Right kidney (tissue), 1 donor: Measurements from ENCODE around the gene CD79A.

Experiments used
- DNase-seq: peaks from one replicate; pipeline ENCODE4 v3.0.0-alpha.2; 2016

The CD79A gene

DNA sequence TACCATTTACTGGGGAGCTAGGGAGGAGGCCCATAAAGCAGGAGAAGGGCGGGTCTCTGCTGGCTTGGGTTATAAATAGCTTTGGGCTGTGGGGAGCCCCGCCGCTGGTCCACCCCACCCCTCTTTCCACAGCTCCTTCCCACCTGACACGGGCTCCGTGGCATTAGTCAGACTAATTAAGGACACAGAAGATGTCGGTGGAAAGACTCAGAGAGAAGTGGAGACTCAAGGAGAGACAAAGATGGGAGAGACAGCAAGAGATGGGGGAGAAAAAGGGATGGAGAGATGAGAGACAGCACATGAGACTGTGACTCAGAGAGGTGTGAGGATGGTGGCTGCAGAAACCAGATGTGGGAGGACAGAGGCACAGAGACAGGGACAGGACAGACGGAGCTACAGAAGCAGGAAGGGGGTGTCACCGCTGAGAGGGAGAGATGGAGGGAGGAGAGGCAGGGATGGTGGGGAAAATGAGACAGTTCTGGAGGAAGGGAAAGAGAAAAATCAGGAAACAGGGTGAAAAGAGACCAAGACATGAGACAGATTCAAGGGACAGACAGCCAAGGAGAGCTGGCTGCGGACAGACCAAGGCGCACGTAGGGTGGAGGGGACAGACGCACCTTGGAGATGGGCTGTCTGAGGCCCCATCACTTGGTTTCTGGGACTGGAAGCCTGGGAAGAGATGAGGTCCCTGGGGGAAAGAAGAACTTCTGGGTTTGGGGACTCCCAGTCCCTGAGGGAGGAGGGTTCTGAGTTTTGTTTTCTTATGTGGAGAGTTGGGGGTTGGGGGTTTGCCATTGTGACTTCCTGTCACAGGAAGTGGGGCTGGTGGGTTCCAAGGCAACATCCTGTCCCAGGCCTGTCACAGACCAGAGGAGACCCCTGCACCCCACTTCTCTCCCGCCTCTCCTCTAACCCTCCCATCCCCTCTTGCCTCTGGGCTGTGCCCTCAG is 10.0 kb downstream of the CD79A start:
- DNase-seq, result no peak

DNA sequence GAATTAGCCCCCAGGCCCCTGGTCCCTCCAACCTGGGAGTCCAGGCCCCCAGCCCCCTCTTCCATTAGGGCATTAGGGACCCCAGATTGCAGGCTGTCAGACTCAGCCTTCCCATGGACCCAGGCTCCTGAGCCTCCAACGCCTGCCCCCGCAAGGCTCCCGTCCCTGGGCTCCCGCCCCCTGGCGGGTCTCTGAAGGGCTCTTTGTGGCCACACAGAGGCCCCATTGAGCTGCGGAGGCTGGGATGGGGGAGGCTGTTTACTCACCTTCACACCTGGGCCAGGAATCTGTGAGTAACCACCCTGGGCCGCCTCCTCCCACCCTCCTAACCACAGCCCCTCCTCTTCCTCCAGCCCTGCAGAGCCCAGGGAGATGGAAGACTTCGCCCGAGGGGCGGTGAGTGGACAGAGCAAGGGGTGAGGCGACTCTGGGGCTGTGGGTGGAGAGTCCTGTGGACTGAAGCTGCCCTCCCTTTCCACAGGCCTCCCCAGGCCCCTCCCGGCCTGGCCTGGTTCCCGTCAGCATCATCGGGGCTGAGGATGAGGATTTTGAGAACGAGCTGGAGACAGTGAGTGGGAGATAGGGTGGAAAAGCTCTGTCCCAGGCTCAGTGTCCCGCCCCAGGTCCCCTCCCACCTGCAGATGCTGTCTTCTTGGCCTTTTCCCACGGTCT is 10.8 kb downstream of the CD79A start:
- no peak for DNase-seq

DNA sequence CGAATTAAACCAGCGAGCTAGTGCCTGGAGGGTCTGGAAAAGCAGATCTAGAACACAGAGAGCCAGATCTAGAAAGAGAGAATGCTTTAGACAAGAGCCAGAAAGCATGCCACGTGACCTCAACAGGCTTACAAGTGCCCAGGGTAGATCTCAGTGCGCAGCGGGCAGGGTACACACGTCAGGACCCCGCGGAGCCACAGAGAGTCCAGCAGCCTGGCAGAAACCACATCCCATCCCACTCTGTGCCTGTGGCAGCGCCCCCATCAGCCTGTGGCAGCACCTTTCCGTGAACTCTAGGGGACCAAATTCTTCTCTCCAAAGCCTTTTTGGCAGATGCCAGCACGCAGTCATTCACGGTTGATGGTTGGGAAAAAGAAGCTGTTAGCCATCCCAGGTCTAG is 11.8 kb downstream of the CD79A start:
- no peak for DNase-seq

DNA sequence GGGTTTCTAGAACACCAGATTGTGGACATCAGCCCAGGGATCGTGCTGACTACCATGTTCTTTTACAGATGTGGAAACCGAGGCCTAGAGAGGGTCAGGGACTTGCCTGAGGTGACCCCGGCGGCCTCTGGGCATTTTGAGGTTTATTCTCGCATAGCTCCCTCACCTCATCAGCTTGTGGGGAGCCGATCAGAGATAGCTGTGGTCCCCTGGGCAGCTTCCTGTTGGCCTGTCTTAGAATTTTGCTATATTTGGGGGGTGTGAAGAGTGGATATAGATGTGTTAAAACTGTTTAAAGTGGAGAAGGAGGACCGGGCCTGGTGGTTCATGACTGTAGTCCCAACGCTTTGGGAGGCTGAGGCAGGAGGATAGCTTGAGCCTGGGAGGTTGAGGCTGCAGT is 12.8 kb downstream of the CD79A start:
- no peak for DNase-seq

DNA sequence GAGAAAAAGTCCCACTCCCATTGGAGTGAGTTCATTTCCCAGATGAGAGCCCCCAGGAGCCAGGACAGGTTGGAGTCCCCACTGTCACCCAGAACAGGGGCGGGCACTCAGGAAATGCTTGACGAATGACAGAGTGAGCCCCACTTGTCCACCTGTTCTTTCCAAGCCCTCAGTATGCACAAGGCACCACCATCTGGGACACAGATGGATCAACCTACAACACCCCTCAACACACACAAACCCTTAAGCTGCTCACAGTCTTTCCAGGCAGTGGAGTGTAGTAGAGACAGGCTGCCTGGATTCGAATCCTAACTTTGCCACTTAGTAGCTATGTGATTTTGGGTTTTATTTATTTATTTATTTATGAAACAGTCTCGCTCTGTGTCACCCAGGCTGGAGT is 13.9 kb downstream of the CD79A start:
- DNase-seq, result no peak

- DNase-seq, result no peak
Observed at GRCh38 chr19:41892173-41892902, 15.3 kb downstream of the CD79A start.

DNA sequence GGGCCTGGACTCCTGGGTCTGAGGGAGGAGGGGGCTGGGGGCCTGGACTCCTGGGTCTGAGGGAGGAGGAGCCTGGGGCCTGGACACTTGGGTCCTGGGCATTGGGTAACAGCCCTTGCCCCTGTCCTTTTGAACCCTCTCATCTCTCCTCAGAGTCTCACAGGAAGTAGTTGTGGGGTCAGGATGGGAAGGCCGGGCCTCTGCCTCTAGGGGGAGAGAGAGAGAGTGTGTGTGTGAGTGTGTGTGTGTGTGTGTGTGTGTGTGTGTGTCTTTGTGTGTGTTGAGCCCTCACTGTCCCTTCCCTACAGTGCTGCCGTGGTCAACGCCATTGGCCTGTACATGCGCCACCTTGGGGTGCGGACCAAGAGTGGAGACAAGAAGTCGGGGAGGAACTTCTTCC is 16.8 kb downstream of the CD79A start:
- DNase-seq, result no peak

DNA sequence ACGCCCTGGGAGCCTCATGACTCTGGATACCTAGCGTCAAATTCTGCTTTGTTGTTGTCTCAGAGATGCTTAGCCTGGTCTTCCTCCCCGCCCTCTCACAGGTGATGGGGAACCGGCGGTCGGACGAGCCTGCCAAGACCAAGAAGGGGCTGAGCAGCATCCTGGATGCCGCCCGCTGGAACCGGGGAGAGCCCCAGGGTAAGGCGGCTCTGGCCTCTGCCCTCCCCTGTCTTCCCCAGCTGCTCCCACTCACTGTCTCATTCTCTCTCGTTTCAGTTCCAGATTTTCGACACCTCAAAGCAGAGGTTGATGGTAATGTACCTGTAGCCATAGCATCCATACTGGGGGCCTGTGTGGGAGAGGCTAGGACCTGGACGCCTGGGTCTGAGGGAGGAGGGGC is 17.3 kb downstream of the CD79A start:
- no peak for DNase-seq

DNA sequence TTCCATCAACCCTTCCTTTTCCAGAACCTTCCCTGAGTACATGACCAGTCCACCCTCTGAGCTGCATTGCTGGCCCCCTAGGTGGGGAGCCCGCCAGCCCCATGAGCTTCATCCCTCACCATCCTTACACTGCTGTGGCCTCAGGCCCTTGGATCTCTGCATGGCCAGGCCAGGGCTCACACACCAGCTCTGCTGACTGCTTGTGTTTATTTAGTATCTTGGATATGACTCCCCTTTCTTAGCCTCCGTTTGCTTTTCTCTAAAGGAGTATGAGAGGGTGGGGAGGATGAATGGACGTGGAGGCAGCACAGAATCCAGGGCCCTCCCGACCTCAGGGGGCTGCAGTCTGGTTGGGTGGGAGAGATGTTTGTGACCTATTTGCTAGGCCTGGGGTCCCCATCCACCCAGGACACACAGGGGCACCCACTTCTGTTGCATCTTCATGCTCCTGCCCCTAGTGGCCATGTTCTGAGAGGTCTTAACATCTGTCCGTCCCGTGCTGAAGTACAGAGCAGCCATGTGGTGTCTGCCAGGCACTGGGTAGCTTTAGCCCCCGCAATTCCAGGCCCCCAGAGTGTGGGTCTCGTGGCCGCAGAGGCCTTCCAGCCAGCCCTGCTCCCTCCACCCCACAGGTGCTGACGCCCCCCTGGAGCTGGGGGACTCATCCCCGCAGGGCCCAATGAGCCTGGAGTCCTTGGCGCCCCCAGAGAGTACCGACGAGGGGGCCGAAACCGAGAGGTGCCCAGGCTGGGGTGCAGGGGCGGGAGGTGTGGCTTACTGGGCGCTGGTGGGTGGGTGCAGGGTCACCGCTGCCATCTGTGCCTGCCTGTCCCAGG is 18.9 kb downstream of the CD79A start:
- DNase-seq, result no peak

GRCh38 chr19:41896581-41896942 is 19.5 kb downstream of the CD79A start:
- no peak for DNase-seq

- DNase-seq, result no peak
Observed at GRCh38 chr19:41897181-41897580, 20.1 kb downstream of the CD79A start.

DNA sequence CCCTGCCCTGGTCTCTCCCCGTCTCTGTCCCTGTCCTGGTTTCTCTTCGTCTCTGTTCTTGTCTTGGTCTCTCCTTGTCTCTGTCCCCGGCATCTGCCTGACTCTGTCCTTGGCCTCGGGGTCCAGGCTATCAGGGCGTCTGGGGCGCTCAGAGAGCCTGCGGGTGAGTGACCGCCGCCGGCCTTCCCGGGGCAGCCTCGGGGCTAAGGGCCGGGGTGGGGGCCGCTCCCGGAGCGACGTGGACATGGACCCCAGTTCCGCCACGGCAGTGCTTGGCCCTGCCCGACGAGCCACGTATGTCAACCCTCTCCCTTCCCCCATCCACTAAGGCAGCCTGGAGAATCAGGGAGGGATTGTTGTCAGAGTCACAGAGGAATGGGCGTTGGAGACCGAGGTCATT is 20.7 kb downstream of the CD79A start:
- no peak for DNase-seq

- no peak for DNase-seq
Observed at GRCh38 chr19:41898235-41898634, 21.2 kb downstream of the CD79A start.

GRCh38 chr19:41901707-41902360 is 24.8 kb downstream of the CD79A start:
- DNase-seq, result no peak

GRCh38 chr19:41902594-41902993 is 25.5 kb downstream of the CD79A start:
- no peak for DNase-seq

DNA sequence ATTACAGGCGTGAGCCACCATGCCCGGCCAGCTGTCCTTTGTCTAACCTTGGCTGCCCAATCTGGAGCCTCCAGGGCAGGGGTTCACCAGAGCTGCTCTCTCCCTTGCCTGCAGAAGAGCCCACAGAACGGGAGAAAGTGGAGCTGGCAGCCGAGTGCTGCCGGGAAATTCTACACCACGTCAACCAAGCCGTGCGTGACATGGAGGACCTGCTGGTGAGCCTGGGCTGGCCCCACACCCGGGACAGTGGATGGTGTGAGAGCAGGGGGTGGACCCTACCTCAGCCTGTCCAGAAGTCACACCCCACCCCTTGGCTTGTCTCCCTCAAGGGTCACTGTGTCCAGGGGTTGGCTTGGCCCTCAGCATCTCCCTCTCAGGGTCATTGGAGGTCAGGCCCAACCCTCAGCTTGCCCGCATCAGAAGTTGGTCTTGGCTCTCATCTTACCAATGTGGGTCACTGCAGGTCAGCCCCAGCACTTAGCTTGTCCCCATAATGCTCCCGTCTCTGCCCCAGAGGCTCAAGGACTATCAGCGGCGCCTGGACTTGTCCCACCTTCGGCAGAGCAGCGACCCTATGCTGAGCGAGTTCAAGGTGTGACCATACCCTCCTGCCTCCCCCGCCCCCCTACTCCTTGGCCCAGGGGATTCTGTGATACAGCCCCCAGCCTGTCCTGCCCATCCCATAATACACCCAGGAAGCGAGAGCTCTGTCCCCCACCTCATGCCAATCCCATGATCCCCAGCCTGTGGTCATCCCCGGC is 26.3 kb downstream of the CD79A start:
- no peak for DNase-seq

GRCh38 chr19:41904118-41904870 is 27.2 kb downstream of the CD79A start:
- DNase-seq, result no peak

DNA sequence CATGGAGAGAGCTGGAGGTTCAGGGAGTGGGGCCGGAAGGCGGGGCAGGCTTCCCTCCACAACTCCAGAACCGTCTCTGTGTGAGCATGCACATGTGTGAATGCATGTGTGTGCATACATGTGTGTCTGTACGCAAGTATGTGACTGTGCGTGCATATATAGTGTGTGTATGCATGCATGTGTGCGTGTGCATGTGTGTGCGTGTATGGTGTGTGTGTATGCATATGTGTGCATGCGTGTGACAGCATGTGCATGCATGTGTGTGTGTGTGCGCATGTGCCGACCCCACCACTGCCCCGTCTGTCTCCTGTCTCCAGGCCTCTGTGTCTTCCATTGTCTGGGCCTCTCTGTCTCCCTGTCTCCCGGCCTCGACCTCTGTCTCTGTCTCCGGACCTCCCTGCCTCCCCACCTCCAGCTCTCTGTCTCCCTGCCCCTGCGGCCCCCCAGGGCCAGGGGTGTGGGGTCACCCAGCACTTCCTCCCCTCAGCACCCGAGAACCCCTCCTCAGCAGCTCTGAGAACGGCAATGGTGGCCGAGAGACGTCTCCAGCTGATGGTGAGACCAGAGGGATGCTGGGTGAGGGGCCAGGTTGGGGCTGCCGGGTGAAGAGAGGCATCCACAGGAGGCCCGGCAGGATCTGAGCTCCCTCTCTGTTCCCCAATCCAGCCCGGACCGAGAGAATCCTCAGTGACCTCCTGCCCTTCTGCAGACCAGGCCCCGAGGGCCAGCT is 28.4 kb downstream of the CD79A start:
- no peak for DNase-seq

DNA sequence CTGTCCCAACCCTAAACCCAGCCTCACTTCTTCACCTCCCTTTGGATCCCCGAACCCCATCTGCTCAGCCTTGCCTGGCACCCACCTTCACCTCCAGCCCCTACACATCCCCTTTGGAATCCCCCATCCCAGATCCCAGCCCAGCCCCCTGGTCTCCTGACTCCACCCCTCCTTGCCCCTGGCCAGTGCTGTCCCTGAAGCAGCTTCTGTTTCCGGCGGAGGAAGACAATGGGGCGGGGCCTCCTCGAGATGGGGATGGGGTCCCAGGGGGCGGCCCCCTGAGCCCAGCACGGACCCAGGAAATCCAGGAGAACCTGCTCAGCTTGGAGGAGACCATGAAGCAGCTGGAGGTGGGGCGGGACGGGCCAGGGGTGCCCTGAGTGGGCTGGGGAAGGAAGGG is 29.2 kb downstream of the CD79A start:
- DNase-seq, result no peak
